ENCODE data around the gene ITCH.
"Not testable (repeated sequence)": the region's sequence is repeated elsewhere in the genome, so short reads cannot be mapped to it uniquely, and the experiment has no call there.

ITCH gene

DNA sequence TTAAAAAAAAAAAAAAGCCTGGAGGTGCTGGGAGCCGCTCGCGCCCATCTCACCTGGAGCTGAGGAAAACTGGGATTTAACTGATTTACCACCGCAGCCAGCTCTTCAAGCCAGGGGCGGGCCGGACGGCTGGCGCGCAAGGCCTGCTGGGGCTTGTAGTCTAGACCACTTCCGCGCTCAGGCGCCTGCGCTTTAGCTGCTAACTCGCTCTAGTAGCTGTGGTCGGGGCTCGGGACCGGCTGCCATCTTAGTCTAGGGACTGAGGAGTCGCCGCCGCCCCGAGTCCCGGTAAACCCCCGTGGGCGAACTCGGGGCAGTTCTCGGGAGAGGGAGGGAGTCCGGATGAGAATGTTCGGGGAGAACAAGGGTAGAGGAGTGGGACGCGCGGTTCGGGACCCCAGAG, at the start of gene ITCH:
Gene ITCH, plus strand, starts transcription at position 212 of the 403 bp plus-strand sequence. CDS start 30,539 bp downstream, outside the sequence.
- peak; percentile 98 for DNase-seq

DNA sequence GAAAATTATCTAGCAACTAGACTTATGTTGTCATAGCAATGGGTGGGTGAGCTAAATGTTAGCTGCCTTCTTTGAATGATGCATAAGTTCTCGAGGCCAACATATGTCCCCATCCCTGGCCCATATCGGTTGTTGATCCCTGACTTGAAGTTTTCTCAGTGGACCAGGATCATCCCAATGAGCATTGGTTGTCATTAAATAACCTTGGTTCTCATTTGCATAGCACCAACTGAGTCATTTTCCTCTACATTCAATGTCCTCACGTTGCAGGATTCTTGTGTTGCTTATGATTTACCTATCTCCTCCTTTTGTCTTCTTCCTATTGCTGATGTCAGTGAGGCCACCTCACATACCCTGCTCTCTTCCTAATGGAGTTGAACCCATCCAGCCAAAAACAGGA, 47.8 kb upstream of the ITCH start:
- DNase-seq = no peak

DNA sequence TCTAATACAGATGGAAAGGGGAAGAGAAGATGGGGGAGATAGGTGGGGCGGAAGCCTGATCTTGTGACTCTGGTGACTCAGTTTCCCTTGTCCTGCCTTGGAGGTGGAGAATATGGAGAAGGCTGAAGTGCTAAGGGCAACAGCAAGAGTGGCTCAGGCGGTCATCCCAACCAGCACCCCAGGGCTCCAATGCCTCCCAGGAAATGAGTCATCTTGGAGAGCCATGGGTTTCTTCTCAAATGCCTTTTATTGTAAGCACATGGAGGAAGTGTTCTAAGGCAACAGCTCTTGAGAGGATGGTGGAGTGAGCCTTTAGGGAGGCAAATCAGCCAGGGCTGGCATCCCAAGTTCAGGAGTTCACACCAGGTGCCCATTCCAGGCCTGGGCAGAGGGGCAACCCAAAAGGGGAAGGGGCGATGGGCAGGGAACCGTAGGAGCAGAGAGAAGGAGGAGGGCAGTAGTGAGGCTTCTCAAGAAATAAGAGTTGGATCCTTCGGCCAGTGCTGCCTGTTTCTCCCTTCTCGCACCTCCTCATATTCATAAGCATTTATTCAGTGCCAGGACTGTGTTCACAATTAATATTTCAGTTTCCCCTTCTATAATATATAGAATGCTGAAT, 46.8 kb upstream of the ITCH start:
- peak; percentile 50 for DNase-seq

DNA sequence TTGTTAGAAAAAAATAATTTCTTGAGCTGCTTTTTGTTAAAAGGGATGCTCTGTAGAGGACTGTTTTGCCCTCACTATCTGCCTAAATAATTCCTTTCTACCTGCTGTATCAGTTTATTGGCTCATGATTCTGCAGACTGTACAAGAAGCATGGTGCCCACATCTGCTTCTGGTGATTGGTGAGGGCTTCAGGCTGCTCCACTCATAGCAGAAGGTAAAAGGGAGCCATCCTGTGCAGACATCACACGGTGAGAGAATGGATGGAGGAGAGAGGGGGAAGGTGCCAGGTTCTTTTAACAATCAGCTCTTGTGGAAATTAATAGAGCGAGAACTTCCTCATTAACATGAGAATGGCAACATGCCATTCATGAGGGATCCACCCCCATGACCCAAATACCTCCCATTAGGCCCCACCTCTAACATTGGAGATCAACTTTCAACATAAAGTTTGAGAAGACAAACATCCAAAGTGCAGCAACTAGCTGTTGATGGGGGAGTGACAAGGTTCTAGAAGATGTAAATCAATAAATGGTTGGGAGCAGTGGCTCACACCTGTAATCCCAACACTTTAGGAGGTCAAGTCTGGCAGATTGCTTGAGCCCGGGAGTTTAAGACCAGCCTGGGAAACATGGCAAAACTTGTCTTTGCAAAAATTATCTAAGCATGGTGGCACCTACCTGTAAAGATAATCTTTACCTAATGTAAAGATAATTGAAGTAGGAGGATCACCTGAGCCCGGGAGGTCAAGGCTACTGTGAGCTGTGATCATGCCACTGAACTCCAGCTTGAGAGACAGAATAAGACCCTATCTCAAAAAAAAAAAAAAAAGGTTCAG, 44.2 kb upstream of the ITCH start:
- no peak for DNase-seq

DNA sequence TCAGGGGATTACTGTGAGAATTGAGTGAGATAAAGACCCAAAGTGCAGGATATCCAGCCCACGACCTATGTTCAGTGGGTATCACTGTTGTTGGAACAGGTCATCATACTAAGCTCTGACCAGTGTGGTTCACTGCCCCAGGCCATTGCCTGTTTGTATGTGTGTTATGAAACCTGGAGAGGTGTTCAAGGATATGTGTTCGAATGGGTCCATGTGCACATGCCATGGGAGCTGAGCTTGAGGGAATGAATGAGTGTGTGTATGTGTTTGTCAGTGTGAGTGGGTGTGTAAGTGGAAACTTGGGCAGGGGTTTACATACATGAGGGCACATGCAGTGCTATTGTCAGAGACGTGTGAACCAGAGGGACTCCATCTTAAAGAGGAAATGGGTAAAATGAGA, 42.2 kb upstream of the ITCH start:
- no peak for DNase-seq

DNA sequence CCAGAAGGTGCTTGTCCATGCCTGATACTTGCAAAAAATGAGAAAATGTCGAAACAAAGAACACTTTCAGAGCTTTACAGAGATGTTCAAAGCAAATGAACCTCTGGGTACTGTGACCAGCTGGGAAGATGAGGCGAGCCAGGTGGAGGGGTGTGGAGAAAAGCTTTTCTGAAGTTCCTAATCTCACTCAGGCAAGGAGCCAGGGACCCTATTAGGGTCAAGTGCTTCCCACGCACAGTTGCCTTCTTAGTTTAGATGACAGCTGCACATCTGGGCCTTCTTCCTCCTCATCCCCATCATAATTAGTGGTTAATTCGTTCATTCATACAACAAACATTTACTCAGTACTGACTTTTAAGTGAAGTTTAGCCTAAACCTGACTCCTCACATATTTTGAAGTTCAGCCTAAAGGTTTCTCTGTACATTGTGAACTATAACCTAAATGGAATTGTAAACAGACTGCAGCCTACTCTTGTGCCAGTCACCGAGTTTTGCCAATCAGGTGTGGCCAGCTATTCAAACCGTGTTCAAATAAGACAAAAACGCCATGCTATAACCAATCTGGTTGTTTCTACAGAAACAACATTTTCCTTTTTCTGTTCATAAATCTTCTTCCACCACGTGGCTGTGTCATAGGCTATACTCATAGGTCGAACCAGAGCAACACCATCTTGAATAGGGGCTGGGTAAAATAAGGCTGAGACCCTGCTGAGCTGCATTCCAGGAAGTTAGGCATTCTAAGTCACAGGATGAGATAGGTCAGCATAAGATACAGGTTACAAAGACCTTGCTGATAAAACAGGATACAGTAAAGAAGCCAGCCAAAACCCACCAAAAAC, 40.6 kb upstream of the ITCH start:
- DNase-seq = no peak

DNA sequence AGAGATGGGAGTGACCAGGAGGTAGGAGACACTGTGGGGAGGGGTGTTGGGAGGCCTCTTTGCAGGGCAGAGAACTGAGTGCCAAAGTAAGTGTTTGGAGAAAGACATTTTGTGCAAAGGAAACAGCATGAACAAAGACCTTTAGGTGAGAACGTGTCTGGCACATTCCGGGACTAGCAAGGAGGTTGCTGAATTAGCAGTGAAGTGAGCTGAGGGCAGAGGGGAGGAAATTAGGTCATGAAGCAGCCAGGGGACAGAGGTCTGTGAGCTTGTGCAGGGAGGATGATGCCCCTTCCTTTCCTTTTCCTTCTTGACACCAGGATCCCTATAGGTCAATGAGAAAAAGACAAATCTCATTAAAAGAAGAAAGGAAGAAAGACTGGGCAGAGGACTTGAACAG, 38.5 kb upstream of the ITCH start:
- DNase-seq = no peak

DNA sequence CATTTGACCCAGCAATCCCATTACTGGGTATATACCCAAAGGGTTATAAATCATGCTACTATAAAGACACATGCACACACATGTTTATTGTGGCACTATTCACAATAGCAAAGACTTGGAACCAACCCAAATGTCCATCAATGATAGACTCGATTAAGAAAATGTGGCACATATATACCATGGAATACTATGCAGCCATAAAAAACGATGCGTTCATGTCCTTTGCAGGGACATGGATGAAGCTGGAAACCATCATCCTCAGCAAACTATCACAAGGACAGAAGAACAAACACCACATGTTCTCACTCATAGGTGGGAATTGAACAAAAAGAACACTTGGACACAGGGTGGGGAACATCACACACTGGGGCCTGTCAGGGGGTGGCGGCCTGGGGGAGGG, 34.9 kb upstream of the ITCH start:
- DNase-seq = not testable (repeated sequence)

DNA sequence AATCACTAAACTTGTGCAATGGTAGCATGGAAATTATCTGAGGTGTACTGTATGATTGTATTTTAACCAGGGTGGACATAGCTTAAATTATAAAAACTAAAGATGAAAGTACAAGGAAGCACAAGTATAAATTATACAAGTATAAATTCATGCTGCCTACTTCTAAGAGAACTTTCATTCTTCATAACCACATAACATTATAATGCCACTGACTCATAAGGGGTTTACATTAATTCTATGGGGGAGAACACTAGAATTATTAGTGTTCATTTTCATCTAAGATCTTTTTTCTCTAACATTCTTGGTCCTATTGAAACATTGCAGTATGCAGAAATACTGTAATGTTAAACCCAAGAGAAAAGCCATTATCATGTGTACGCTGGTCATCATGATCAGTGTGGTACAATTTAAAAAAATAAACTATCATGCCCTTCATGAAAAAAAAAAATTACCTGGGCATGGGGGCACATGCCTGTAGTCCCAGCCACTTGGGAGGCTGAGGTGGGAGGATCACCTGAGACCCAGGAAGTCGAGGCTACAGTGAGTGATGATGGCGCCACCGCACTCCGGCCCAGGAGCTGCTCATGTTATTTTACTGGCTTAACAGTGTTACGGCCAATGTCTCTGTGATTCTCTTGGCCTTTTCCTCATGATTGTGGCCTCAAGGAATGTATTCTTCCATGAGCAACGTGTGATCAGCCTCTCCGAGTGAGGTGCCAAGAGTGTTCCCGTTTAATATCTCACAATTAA, 34.0 kb upstream of the ITCH start:
- DNase-seq = no peak

DNA sequence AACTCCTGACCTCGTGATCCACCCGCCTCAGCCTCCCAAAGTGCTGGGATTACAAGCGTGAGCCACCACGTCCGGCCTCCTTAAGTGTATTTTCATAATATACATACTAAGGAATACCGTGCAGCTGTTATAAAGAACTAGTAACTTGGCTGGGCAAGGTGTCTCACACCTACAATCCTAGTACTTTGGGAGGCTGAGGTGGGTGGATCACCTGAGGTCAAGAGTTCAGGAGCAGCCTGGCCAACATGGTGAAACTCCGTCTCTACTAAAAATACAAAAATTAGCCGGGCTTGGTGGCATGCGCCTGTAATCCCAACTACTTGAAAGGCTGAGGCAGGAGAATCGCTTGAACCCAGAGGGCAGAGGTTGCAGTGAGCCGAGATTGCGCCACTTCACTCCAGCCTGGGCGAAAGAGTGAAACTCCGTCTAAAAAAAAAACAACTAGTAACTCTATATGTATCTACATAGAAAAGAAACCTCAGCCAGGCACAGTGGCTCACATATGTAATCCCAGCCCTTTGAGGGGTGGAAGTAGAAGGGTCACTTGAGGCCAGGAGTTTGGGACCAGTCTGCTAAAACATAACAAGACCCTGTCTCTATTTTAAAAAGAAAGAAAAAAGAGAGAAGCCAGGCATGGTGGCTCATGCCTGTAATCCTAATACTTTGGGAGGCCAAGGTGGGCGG, 32.1 kb upstream of the ITCH start:
- DNase-seq = not testable (repeated sequence)

DNA sequence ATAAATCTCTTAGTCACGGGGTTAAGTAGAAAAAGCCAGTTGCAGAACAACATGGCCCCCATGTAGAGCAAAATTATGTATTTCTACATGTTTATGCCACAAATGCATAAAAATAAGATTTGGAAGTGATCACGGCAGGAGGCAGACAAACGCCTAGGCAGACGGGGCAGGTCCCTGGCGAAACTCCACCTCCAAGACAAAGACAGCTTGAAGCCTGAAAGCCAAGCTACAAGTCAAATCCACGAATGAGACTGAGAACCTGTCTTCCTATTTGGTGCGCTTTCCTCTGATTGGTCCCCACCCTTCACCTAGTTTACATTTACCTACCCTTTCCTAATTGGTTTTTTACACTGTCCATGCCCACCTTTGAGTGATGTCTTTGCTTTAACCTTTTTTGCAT, 31.2 kb upstream of the ITCH start:
- DNase-seq = no peak

DNA sequence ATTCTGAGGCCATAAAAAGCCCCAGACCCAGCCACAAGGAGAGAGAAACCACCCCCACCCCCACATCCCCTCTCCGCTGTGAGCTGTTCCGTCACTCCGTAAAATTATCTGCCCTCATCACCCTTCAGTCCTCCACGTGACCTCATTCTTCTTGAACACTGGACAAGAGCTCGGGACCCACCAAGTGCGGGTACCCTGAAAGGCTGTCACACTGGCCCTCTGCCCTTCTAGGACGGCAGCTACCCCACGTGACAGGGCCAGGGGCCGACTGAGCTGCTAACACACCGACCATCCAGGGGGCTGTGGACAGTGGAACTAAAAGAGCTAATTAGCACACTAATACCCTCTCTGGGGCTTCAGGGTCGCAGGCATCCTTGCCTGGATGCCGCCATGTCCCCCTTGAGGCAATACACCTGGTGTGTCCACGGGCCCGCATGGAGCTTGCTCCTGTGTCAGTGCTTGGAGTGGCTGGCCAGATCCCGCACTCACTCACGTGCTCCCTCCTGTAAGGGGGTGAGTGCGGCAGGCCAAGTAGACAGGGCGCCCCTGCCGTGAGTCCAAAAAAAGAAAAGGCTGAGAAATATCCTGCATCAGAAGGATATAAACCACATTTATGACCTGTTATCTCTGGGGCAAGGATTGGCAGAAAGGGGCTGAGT, 30.7 kb upstream of the ITCH start:
- DNase-seq = no peak

DNA sequence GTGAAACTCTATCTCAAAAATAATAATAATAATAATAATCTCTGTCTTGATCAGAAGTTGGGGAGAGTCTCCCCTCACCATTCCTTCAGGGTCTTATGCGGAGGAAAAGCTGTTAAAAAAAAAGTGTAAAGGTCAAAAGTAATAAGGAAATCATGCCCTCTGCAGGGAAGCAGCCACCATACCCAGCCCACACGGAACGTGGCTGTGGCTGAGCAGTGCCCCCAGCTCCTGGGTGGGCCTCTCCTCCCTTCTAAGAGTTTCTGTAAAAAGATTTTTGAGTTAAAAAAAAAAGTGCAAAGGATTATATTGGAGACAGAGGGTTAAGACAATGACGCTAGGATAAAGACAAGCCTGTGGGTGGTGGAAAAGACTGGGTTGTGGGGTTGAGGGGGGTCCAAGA, 29.3 kb upstream of the ITCH start:
- DNase-seq = no peak

DNA sequence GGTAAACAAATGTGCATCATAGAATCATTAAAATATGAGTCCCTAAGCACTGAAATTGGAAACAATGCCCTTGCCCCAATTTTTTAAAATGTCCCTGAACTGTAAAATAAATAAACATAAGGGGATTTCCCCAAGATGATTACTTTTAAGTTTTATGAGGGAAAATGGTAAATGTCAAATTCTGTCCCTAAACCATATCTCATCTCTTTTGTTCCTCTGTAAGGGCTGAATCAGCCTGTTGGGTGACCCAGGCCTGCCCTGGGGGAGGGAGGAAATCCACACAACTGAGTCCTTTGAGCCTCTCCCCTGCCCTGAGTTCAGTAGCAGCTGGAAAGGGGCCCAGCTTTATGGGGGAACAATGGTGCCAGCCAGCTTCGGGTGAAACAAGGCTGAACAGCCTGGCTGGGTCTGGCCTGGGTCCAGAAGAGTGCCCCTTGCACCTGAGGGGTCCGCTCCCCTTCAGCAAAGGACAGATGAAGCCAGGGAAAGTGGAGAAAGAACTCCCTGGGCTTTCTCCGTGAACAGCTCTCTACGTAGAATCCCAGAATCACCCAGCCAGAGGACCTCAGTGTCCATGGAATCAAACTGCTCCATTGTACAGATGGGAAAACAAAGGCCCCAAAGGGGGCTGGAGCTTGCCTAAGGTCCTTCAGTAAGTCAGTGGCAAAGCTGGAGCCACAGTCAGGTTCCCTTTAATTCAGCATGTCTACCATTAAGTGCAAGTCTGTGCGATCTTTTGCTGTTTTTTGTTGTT, 28.2 kb upstream of the ITCH start:
- no peak for DNase-seq

DNA sequence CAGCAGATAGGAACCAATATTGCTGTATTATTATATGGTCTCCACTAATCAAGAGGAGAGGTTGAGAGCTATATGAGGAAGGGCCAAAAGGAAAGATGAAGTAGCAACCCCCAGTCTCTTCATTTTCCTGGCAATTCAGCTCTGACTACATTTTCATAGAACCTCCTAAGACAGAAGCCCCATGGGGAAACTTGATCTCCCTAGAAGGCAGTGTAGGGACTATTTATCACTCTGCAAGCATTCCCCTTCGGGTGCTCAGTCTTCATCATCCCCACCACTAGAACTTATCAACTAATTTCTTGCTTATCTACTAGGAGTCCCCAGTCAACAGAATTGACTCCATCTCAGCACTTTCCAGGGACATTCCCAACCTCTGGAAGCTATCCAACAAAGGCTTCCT, 25.5 kb upstream of the ITCH start:
- no peak for DNase-seq

DNA sequence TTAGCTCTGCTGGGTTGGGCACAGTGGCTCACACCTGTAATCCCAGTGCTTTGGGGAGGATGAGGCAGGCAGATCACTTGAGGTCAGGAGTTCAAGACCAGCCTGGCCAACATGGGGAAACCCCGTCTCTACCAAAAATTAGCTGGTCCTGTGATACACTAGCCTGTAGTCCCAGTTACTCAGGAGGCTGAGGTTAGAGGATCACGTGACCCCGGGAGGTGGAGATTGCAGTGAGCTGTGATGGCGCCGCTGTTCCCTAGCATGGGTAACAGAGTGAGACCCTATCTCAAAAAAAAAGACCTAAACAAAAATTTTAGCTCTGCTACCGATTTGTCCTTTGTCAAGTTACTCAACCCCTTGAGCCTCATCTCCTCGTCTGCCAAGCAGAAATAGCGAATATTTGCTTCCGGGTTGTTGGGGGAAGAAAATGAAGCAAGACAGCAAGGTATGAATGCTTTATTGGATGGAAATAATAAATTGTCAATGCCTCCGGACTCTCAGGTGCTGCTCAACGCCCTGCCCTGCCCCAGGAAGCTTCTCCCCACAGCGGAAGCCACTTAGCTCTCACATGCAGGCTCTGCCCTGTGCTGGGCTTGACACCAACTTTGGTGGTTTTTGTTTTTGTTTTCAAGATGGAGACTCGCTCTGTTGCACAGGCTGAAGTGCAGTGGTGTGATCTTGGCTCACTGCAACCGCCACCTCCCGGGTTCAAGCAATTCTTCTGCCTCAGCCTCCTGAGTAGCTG, 24.9 kb upstream of the ITCH start:
- no peak for DNase-seq

DNA sequence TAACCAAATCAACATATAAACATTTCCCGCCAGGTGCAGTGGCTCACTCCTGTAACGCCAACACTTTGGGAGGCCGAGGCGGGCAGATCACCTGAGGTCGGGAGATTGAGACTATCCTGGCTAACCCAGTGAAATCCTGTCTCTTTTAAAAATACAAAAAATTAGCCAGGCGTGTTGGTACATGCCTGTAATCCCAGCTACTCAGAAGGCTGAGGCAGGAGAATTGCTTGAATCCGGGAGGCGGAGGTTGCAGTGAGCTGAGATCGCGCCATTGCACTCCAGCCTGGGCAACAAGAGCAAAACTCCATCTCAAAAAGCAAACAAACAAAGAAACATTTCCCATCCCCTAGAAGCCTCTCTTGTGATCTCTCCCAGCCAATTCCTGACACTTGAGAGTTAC, 22.3 kb upstream of the ITCH start:
- DNase-seq = not testable (repeated sequence)

DNA sequence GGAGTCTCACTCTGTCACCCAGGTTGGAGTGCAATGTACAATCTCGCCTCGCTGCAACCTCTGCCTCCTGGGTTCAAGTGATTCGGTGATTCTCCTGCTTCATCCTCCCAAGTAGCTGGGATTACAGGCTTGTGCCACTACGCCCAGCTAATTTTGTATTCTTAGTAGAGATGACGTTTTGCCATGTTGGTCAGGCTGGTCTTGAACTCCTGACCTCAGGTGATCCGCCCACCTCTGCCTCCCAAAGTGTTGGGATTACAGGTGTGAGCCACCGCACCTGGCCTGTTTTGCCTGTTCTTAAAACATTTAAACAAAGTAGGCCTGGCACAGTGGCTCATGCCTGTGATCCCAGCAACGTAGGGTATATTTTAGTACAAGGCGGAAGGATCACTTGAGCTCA, 21.9 kb upstream of the ITCH start:
- DNase-seq = not testable (repeated sequence)

DNA sequence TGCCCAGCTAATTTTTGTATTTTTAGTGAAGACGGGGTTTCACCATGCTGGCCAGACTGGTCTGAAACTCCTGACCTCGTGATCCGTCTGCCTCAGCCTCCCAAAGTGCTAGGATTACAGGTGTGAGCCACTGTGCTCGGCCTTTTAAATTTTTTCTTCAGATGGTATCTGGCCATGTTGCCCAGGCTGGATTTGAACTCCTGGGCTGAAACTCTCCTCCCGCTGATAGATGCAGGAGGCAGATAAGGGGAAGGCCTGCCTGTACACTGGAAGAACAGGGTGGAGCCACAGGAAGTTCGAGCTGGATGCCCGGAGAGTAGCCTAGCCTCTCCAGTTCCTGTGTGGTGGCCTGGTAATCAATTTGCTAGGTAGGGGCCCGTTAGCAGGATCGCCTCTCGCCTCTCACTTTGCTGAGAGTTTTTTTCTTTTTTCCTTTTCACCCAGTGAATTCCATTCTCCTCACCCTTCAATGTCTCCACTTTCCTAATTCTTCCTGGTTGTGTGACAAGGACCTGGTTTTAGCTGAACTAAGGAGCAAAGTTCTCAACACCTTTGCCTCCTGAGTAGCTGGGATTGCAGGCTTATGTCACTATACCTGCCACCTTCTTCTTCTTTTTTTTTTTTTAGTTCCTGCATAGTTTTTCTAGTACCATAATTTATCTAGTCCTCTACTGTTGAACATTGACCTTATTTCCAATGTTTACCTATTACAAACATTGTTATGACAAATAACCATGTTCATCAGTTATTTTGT, 19.4 kb upstream of the ITCH start:
- no peak for DNase-seq
